ENCODE data around the gene KANSL1.

Gene KANSL1

GRCh38 chr17:46143827-46144236 lies 49.4 kb downstream of the KANSL1 start:
- DNase-seq (ENCODE audit: low read depth, low spot score), result no peak
- no peak overlapping the region for H3K27ac ChIP-seq

DNA sequence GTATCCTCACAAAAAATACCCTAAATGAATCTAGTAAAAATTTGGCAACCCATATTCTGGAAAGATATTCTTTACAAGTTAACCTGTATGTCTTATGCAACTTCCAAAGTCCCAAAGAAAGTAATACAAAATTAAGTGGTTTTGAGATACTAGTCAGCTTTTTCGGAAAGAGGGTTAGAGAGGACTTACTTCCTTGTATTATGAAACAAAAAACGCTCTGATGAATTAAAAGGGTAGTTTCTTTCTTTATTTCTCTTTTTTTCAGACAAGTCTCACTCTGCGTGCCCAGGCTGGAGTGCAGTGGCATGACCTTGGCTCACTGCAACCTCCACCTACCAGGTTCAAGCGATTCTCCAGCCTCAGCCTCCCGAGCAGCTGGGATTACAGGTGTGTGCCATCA lies 51.6 kb downstream of the KANSL1 start:
- no peak for DNase-seq (ENCODE audit: low read depth, low spot score)
- no peak overlapping the region for H3K27ac ChIP-seq

GRCh38 chr17:46140645-46141197 lies 52.5 kb downstream of the KANSL1 start:
- DNase-seq (ENCODE audit: low read depth, low spot score), result no peak
- H3K27ac ChIP-seq, result no peak overlapping the region

GRCh38 chr17:46139432-46140210 lies 53.6 kb downstream of the KANSL1 start:
- H3K27ac ChIP-seq, result no peak overlapping the region
- DNase-seq (ENCODE audit: low read depth, low spot score), result no peak

DNA sequence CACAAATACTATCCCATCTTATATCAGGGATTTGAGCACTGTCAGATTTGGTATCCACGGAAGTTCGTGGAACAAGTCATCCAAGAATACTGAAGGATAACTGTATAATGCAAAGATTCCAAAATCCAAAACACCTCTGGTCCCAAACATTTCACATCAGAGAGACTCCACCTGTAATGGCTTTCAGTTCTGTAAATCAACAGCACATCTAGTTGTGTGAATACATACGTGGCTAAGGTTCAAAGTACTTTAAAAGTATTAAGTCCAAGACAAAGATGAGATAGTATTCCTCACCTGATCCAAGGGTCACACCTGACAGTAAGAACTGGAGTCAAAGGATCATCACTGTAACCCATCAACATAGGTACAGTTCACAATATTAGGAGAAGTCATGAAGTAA lies 54.8 kb downstream of the KANSL1 start:
- no peak for DNase-seq (ENCODE audit: low read depth, low spot score)
- H3K27ac ChIP-seq, result no peak overlapping the region

- H3K27ac ChIP-seq, result no peak overlapping the region
- DNase-seq (ENCODE audit: low read depth, low spot score), result no peak
These were observed 56.4 kb downstream of the KANSL1 start for GRCh38 chr17:46136820-46137219.

DNA sequence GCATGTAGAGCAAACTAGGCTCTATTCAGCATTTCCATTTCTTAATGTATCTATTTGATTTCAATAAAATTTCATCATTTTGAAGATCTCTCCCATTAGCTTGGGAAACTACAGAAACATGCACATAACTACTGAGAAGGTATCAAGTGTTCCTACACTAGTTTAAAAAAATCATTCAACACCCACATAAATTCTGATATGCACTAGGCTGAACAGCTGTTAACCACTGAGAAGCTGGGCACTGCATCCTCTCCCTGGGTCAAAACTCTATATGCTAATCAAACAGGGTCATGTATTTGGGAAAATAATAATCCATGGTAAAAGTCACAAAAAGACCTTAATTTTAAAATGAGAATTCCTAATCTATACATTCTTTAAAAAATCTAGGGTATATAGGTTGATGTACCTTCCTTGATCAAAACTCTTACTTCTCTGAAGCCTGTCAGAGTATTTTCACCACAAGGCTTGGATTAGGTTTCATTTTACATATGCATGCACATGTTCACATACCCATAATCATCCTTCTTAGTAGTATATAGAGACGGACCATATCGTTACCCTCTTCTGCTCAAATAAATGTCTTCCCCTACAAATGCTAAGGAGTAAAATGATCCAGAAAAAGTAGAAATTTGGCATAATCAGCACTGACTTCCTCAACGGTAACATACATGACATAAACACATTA lies 57.2 kb downstream of the KANSL1 start:
- no peak for DNase-seq (ENCODE audit: low read depth, low spot score)
- H3K27ac ChIP-seq, result no peak overlapping the region

- H3K27ac ChIP-seq, result no peak overlapping the region
- no peak for DNase-seq (ENCODE audit: low read depth, low spot score)
These were observed 58.0 kb downstream of the KANSL1 start for GRCh38 chr17:46135126-46135812.

GRCh38 chr17:46129302-46129701 lies 63.9 kb downstream of the KANSL1 start:
- H3K27ac ChIP-seq, result no peak overlapping the region
- no peak for DNase-seq (ENCODE audit: low read depth, low spot score)

GRCh38 chr17:46128453-46128852 lies 64.8 kb downstream of the KANSL1 start:
- no peak overlapping the region for H3K27ac ChIP-seq
- DNase-seq (ENCODE audit: low read depth, low spot score), result no peak

- DNase-seq (ENCODE audit: low read depth, low spot score), result no peak
- H3K27ac ChIP-seq, result no peak overlapping the region
These were observed 65.7 kb downstream of the KANSL1 start for GRCh38 chr17:46127524-46127923.

GRCh38 chr17:46126840-46127239 lies 66.4 kb downstream of the KANSL1 start:
- no peak overlapping the region for H3K27ac ChIP-seq
- no peak for DNase-seq (ENCODE audit: low read depth, low spot score)

DNA sequence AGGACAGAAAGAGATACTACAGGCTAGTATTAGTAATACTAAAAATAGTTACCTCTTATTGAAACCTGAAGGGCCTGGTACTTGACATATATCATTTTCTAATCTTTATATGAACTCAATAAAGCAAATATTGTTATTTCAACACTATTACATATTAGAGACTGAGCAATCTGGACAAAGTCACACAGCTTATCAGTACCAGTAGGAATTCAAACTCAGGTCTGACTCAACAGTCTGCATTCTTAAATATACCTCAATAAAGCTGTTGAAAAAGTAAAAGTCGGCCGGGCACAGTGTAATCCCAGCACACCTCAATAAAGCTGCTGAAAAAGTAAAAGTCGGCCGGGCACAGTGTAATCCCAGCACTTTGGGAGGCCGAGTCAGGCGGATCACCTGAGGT lies 67.4 kb downstream of the KANSL1 start:
- no peak overlapping the region for H3K27ac ChIP-seq
- DNase-seq (ENCODE audit: low read depth, low spot score), result no peak

DNA sequence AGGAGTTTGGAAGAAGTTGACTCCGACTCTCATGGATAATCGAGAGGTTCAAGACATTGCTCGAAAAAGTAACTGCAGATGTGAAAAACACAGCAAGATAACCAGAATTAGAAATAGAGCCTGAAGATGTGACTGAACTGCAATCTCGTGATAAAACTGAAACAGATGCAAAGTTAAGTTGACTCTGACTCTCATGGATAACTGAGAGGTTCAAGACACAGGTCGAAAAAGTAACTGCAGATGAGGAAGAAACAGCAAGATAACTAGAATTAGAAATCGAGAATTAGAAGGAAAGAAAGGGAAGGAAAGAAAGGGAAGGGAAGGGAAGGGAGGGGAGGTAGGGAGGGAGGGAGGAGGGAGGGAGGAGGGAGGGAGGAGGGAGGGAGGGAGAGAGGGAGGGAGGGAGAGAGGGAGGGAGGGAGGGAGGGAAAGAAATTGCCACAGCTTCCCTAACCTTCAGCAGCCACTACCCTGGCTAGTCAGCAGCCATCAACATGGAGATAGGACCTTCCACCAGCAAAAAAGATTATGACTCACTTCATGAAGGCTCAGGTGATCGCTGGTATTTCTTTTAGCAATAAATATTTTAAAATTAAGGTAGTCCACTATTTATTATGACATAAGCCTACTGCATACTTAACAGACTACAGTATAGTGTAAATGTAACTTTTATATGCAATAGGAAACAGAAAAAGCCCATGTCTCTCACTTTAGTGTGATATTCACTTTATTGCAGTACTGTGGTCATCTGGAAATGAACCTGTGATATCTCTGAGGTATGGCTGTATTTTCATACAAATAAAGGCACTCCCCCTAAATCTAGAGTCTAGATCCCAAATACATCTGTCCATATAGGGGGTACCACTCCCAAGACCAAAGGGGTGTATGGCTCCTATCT lies 68.3 kb downstream of the KANSL1 start:
- DNase-seq (ENCODE audit: low read depth, low spot score), result no peak
- H3K27ac ChIP-seq, result no peak overlapping the region

GRCh38 chr17:46123607-46124006 lies 69.6 kb downstream of the KANSL1 start:
- no peak overlapping the region for H3K27ac ChIP-seq
- DNase-seq (ENCODE audit: low read depth, low spot score), result no peak

DNA sequence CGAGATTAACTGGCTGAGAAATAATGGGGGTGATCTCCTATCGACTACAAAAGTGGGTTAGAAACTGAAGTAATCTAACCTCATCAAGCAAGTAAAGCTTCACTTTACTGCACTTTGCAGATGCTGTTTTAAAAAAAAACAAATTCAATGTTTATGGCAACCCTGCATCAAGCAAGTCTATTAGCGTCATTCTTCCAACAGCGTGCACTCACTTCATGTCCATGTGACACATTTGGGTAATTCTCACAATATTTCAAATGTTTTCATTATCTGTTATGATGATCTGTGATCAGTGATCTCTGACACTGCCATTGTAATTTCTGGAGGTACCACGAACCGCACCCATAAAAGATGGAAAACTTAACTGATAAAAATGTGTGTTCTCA lies 70.8 kb downstream of the KANSL1 start:
- DNase-seq (ENCODE audit: low read depth, low spot score), result no peak
- H3K27ac ChIP-seq, result no peak overlapping the region

DNA sequence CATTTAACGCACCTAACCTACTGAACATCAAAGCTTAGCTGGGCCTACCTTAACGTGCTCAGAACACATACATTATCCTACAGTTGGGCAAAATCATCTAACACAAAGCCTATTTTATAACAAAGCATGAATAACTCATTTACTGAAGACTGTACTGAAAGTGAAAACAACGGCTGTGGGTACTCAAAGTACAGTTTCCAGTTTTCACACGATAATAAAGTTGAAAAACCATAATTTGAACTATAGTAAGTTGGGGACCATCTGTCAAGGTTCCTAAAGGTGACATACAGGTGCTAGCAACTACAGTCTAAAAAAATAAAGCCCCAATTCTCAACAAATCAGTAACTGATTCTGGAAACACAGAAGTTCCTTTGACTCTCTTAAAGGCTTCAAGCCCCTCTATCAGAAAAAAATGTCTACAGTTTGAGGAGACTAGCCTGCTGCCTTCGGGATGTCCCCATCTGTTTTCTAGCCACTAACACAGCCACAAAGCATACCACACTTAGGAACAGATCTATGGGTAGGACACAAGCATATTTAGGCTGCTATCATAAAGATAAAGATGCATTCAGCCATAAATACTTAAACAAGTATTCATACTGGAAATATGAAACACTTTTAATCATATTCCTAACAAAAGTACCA lies 71.3 kb downstream of the KANSL1 start:
- no peak overlapping the region for H3K27ac ChIP-seq
- no peak for DNase-seq (ENCODE audit: low read depth, low spot score)

DNA sequence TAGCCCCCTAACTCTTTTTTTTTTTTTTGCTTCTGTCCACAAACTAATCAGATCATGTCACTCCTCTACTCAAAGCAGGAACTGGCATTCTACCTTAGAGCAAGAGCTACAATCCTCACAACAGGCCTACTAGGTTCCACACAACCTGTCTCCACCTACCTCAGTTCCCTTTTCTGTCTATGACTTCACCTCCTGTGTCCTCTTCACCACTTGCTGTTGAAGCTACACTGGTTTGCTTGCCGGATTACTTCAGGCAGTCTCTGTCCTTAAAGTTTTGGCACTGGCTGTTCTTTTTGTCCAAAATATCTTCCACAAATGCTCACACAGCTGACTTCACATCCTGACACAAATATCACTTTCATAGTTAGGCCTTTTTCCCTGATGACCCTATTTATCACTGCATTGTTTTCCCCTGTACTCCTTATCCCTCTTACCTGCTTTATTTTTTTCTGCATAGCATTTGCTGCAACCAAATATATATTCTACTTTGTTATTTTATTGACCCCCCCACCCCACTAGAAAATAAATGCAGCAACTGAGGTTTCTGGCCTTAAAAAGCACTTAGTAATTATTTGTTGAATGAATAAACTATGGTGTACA lies 72.0 kb downstream of the KANSL1 start:
- DNase-seq (ENCODE audit: low read depth, low spot score), result no peak
- H3K27ac ChIP-seq, result no peak overlapping the region

DNA sequence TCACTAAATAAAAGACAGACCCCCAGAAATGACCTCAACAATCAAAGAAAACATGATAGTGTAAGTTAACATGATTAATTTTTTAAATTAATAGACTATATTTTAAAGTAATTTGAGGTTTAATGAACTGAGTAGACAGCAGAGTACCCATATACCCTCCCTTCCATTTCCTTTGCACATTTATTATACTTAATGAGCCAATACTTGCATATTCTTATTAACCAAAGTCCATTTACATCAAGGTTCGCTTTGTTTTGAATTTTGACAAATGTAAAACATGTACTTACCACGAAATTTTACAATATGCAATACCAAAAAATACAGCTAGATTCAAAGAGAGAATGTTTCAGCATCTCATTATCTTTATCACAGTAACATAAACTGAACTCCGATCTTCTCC lies 72.7 kb downstream of the KANSL1 start:
- H3K27ac ChIP-seq, result no peak overlapping the region
- DNase-seq (ENCODE audit: low read depth, low spot score), result no peak

Measured in epithelial cell of prostate (primary cell).